ENCODE results near the gene LONP2.
"Not testable (repeated sequence)": the region's sequence is repeated elsewhere in the genome, so short reads cannot be mapped to it uniquely, and the experiment has no call there.

LONP2 gene

DNA sequence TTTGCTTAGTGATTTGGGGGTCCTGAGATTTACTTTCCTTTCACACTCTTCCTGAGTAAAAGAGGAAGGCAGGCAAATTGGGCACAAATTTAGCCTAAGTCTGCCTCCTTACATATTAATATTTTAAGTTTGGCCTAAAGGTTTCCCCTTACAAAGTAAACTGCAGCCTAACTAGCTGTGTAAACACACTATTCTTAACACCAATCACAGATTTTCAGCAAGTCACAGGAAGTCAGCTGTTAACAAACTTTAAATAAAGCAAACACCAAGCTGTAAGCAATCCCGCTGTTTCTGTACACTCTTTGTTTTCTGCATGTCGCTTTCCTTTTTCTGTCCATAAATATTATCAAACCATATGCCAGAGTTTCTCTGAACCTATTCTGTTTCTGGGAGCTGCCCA, 48.4 kb downstream of the LONP2 start:
- DNase-seq (ENCODE audit: low read depth) = no peak

DNA sequence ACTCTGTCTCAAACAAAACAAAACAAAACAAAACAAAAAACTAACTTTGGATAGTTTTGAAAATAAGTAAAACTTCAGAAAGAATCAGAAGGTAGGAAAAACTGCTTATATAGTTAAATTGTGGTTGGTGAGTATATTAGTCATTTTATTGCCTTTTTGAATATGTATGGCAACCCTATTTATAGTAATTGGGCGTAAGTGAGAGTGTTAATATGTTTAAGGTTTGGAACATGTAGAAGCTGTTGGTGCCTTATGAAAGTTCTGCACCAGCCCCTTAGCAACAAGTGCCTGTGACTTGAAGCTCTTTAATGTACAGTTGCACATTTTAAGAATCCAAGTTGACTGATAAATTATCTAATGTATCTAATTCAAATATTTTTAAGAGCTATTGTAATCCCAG, 50.6 kb downstream of the LONP2 start:
- no peak for DNase-seq (ENCODE audit: low read depth)

DNA sequence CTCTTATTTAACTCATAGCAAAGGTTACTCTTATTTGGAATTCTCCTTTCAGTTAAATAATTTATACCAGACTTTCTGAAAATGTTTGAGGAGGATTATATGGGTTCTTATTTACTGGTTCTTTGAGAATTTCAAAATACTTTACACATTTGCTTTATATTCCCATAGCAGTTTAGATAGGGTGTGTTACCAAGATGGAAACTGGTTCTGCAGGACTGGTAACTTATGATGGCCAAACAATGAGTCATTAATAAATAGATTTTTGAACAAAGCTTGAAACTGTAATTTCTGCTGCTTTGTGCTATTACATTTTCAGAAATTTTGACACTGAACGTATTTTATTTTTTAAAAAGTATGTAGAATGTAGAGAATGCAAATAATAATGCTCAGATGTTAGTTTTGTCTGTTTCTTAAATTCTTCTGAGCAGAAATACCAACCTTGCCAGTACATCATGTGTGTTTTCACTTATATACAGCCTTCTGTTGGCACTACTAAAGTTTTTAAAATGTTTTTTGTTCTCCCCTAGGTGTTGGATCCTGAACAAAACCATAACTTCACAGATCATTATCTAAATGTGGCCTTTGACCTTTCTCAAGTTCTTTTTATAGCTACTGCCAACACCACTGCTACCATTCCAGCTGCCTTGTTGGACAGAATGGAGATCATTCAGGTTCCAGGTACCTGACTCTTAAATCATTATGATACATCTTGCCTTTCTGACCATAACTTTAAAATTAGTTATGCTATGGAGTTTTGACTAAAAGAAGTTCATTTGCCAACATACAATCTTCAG, 51.6 kb downstream of the LONP2 start:
- DNase-seq (ENCODE audit: low read depth) = no peak

DNA sequence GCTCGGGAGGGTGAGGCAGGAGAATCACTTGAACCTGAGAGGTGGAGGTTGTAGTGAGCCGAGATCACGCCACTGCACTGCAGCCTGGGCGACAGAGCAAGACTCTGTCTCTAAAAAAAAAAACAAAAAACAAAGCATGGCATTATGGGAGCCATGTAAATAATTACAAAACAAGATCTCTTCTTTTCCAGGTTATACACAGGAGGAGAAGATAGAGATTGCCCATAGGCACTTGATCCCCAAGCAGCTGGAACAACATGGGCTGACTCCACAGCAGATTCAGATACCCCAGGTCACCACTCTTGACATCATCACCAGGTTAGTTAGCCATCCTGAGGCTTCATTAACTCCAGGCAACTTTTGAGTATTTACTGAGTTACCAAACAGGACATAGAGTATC, 55.4 kb downstream of the LONP2 start:
- no peak for DNase-seq (ENCODE audit: low read depth)

DNA sequence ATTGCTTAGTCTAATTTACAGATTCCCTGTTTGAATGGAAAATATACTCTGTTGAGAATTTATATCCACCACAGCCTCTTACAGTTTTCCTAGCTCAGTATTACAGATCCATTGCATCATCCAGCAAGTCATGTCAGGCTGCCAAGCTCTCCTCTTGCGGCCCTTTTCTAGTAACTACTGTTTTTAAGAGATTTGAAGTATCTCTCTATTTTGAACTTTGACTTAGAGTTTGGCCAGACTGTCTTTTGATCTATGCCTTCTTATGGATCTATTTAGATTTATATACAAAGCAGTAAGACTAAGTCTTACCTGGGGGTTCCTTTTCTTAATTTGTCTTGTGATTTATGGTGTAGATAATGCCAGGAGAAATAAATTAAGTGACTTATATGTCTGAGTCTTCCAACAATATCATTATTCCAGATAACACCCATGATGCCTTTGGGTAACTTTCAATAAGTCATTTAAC, 56.3 kb downstream of the LONP2 start:
- DNase-seq (ENCODE audit: low read depth) = peak; percentile 66

DNA sequence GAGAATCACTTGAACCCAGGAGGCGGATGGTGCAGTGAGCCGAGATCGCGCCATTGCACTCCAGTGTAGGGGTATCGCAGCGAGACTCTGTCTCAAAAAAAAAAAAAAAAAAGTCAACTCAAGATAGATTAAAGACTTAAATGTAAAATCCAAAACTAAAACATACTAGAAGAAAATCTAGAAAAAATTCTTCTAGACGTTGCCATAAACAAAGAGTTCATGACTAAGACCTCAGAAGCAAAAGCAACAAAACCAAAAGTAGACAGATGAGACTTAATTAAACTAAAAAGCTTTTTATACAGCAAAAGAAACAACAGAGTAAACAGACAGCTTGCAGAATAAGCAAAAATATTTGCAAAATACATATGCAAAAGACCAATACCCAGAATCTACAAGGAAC, 64.4 kb downstream of the LONP2 start:
- no peak for DNase-seq (ENCODE audit: low read depth)

DNA sequence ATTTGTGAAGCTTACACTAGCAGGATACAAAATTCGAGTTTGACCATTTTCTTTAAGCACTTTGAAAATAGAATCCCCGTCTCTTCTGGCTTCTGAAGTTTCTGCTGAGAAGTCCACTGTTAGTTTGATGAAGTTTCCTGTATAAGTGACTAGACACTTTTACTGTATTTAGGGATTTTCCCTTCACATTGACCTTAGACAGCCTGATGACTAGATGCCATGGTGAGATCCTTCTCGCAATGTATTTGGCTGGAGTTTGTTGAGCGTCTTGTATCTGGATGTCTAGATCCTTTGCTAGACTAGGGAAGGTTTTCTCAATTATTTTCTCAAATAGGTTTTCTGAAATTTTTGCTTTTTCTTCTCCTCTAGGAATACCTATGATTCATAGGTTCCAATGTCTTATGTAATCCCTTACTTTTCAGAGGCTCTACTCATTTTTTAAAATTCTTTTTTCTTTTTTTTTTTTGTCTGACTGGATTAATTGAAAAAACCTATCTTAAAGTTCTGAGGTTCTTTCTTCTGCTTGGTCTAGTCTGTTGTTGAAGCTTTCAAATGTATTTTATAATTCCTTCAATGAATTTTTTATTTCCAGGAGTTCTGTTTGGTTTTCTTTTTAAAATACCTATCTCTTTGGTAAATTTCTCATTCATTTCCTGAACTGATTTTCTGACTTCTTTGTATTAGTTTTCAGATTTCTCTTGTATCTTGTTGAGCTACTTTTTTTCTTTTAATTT, 67.0 kb downstream of the LONP2 start:
- DNase-seq (ENCODE audit: low read depth) = no peak

DNA sequence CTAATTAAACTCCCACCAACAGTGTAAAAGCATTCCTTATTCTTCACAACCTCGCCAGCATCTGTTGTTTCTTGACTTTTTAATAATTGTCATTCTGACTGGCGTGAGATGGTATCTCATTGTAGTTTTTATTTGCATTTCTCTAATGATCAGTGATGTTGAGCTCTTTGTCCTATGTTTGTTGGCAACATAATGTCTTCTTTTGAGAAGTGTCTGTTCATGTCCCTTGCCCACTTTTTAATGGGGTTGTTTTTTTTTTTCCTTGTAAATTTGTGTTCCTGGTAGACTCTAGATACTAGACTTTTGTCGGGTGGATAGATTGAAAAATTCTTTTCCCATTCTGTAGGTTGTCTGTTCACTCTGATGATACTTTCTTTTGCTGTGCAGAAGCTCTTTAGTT, 69.8 kb downstream of the LONP2 start:
- DNase-seq (ENCODE audit: low read depth) = not testable (repeated sequence)

DNA sequence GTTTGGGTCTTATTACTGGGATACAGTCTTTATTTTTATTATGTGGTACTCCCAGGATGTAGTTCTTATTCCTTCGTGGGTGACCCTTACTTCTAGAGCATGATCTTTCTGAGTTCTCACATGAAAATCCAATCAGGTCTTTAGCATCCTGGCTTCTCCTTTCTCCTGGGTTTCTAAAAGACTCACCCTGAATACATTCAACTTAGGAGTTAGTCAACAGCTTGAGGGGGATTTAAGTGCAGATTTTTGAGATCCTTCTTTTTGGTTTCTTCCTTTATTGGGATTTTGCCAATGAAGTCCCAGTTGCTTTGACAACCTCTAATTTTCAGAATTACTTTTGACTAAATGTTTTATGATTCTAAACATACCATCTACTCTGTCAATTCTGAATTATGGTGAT, 72.9 kb downstream of the LONP2 start:
- DNase-seq (ENCODE audit: low read depth) = no peak

DNA sequence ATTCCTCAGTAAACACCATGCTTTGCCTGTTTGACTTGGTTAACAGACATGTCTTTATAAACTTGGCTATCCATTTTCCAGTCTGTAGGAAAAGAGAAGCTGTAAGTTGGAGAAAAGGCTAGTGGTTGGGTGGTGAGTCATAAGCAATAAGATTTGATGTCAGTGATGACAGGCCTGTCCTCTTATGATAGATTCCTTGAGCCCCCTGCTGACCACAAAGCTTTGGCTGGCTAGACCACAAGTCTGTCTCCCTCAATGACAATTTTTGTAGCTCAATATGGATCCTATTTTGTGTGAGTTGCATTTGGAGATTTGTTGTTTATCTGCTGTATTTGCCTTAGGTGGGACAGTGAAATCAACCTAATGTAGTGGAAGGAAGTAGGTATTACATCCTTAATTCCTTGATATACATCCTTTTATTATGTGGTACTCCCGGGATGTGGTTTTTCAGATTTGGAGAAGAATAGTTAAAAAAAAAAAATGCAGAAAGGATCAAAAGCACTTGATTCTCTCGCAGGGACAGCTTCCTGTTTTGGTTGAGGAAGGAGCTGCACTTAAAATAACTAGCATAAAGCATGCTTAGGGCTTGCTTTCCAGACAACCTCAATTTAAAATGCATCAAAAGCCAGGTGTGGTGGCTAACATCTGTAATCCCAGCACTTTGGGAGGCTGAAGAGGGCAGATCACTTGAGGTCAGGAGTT, 73.7 kb downstream of the LONP2 start:
- DNase-seq (ENCODE audit: low read depth) = peak; percentile 46

DNA sequence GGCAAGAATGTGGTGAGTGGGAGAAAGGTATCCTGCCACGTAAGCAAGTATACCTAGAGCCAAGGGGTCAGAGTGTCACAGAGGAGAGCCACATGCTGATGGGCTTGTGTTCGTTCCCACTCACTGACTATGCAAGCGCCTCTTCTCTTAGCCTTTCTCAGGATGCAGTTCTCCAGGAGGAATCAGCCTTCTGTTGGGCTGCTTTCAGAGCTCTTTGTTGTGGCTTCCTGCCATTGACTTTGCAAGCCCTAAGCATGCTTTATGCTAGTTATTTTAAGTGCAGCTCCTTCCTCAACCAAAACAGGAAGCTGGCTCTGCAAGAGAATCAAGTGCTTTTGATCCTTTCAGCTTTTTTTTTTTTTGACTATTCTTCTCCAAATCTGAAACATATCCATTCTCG, 74.5 kb downstream of the LONP2 start:
- DNase-seq (ENCODE audit: low read depth) = peak; percentile 32

DNA sequence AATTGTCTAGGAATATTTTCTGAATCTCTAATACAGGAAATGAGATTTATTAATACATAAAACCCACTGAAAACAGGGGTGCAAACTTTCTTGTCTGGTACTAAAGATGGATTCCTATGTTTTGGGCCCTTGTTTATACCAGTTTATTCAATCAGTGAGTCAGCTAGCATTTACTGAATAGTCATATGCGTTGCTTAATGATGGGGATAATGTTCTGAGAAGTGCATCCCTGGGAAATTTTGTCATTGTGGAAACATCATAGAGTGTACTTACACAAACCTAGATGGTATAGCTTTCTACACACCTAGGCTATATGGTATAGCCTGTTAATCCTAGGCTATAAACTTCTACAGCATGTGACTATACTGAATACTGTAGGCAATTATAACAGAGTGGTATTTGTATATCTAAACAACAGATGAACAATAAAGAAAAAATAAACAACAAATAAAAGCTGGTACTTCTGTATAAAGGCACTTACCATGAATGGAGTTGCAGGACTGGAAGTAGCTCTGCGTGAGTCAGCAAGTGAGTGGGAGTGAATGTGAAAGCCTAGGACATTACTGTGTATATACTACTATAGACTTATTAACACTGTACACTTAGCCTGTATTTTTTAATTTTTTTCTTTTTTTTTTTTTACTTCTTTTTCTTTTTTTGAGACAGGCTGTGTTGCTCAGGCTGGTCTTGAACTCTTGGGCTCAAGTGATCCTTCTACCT, 77.4 kb downstream of the LONP2 start:
- no peak for DNase-seq (ENCODE audit: low read depth)

DNA sequence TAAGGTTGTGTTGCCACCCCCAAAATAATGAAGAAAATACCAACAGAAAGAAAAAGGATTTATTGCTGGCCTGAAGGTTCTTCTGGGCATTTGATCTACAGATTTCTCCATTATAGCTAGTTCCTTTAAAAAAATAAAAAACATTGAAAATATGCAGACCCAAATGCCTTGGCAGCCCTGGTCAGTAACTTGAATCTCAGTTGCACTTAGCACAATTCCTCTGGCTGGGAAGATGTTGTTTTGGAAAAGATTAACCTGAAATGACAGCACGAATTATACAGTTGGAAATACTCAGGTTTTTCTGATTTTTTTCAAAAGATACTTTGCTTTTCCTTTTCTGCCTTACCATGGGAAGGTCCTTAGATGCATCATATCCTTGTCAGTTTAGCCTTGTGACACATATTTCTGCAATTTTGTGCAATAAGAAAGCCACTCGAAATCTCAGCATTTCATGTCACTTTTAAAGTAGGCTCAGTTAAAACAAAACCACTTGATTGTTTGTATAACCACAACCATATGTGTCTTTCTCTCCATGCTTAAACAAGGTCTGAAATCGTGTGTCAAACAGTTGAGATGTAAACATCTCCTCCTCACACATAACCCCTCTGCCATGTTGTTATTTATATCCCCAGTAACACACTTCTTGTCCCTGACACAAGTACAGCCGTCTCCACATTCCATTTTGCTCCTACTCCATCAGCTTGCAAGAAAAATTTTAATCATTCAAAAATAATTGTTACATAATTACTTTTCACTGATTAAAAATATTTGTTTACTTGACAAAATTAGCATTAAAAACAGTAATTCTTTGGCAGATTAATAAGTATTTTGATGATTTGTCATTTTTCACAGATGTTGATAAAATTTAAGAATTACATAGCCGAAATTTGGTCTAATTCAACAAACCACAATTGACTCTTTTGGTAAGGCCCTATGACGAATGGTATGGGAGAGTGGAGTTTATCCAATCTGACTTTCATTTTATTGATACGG, 80.0 kb downstream of the LONP2 start:
- DNase-seq (ENCODE audit: low read depth) = peak; percentile 33

DNA sequence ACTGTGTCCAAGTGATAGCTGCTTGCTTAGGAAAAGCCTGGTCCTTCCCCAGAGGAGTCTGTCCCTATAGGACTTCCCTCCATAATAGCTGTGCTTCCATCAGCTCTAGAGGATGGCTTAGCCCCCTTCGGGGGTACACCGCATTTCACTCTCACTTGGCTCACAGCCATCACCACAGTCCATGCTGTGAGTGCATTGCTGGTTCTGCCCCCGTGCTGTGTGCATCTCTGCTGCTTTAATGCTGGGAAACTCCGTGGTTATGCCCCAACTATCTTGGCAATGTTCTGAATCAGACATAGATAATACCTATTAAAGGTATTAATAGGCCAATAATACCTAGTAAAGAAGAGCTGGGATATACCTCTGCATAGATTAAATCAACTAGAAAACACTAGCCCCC, 82.8 kb downstream of the LONP2 start:
- DNase-seq (ENCODE audit: low read depth) = no peak

DNA sequence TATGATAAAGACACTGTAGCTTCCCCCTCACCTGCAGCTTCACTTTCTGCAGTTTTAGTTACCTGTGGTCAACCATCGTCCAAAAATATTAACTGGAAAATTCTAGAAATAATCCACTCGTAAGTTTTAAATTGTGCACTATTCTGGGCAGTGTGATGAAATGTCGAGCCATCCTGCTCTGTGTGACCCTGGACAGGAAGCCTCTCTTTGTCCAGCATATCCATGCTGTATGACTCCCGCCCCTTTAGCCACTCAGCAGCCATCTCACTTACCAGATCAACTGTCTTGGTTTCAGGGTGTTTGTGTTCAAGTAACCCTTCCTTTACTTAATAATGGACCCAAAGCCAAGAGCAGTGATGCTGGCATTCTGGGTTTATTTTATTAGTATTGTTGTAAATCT, 85.0 kb downstream of the LONP2 start:
- DNase-seq (ENCODE audit: low read depth) = no peak

DNA sequence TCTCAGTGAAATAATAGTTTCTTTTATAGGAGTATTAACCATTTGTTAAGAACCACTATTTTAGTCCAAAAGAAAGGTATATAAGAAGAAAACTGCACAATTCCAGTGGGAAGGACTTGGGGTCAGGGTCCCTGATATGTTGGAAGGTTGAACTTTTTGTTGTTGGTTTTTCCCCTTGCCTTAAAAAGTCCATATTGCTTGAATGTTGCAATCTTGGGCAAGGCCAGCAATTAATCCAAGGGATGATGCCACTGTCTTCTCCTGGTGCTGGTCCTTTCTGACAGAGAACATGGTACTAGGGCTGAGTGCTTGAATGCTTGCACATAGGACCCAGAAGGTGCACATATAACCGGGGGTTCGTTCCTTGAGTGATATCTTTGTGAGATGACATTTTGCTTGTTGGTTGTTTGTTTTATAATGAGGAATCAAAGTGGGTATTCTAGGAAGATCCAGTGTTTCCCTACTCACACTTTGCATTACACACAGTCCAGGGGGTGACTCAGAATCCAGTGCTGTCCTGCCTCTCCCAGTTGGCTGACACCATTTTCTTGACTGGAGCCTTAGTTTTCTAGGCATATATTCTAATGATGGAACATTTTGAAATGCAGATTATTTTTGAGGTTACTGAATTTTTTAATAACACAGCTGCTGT, 86.2 kb downstream of the LONP2 start:
- no peak for DNase-seq (ENCODE audit: low read depth)

DNA sequence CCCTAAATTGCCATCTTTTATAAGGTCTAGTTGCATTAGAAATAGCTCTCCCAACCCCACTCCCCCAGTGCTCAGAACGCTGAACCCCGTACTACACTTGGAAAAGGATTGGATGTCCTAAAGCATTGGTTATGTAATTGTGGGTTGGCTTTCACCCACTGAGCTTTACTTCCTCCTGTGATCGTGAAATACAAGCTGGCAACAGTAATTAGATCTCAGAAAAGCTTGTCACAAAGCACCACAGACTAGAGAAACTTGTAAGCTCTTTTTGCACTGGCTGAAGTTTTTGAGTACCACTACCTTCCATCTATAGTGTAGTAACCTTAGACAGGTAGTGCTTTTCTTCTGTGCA, 86.7 kb downstream of the LONP2 start:
- no peak for DNase-seq (ENCODE audit: low read depth)

DNA sequence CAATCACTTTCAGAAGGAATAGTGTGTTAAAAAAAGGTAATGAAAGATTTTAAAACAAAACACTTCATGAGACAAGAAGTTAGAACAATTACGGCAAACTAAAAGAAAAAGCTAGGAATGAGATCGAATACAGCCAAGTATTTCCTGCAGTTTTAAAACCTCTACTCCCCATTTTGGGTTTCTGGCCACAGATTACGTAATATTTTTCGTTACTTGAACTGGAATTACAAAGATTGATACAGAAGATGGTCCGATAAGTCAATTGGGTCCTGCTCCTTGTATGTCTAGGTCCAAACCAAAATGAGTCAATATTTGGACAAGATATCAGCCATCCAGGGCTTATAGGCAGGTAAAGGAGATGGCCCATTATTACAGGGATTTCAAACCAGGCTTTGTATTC, 88.9 kb downstream of the LONP2 start:
- DNase-seq (ENCODE audit: low read depth) = no peak

DNA sequence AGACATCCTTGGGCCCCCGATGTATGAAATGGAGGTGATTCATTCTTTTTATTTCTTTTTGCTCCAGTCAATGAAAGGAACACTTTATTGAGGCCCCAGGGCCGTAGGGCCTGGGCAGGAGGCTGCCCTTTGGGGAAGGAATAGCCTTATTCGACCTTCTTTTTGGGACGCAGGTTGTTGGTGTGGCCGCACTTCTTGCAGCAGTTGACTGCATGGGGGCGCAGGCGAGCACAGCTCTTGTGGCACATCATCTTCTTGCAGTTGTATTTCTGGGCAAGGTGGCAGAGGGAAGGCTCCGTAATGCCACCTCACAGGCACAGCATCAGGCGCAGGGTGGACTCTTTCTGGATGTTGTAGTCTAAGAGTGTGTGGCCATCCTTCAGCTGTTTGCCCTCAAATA, 90.2 kb downstream of the LONP2 start:
- no peak for DNase-seq (ENCODE audit: low read depth)

DNA sequence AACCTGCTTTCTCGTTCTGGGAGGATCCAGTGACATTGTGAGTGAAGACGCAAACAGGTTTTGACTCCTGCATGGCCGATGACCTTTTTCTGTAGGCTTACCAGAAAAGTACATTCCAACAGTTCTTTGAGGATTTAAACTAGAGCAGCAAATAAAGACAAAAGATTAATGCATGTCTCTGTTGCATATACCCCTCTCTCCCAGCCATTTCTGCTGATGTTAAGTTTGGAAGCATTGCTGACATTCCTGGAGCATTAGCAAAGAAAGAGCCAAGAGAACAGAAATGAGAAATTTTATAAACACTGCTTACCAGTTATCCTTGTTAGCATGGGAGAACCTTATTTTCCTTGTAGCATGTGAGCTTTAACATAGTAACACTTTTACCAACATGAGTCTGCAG, 91.9 kb downstream of the LONP2 start:
- DNase-seq (ENCODE audit: low read depth) = no peak

DNA sequence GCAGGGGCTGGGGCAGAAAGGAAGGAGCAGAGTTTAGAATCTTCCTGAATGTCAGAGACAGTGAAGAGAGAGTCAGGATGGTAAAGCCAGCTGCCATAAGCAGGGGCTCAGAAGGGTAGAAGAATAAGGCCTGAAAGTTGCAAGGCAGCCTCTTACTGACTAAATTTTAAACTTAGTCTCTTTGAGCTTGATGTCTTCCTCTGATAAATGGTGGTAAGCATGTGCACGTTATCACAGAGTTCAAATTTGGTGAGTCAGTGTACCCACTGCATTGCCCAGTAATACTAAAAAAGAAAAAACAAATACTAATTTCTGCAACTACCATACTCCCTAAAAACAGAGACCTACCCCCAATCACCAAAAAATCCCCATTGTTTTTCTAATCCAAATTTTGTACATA, 96.0 kb downstream of the LONP2 start:
- no peak for DNase-seq (ENCODE audit: low read depth)
